GM12878 (cell line): Measurements from ENCODE around the gene KRTAP12-4. TPM values are rescaled to one million over a fixed set of nuclear protein-coding genes. Genes with fewer than 3 reads are reported as not detected.

Experiments used
- ATAC-seq: fragments of 200-7000 bp; cut with Tn5 transposase; 3 replicates; pipeline ENCODE4 v1.9.1; 2020; ENCODE audit warnings: mild to moderate bottlenecking, moderate library complexity
- BruUV-seq: library from RNA; stranded (reverse); fragments of 400-500 nt; replicated peaks from 2 replicates; lab custom pipeline; 2021; lab: Mats Ljungman, UMichigan
- CTCF ChIA-PET: fragments of 300-600 bp; sonication (Branson Sonifier 250); formaldehyde crosslinking; extraction: SDS; loops from one replicate; lab custom pipeline; 2021; ENCODE audit warnings: inconsistent platforms; lab: Yijun Ruan, JAX
- POLR2A ChIA-PET: fragments of 350-600 bp; formaldehyde crosslinking; extraction: SDS; loops from one replicate; lab custom pipeline; 2021; ENCODE audit warnings: inconsistent platforms; lab: Charles Lee
- RAD21 ChIA-PET: fragments of 300-600 bp; sonication (Branson Sonifier 250); formaldehyde crosslinking; loops from one replicate; lab custom pipeline; 2023; ENCODE audit warnings: antibody characterized with exemption; ENCODE audit not compliant: unreplicated experiment; lab: Charles Lee
- SMC1A ChIA-PET: fragments of 300-600 bp; sonication (Branson Sonifier 250); formaldehyde crosslinking; loops from one replicate; lab custom pipeline; 2023; ENCODE audit not compliant: unreplicated experiment, uncharacterized antibody; lab: Charles Lee
- DNase-seq: peaks from one replicate; pipeline ENCODE4 v3.0.0-alpha.2; 2011; ENCODE audit warnings: low read depth, low spot score
- FAIRE-seq: peaks from 3 replicates; lab custom pipeline; 2011; peaks lifted over from hg19 to GRCh38; lab: Jason Lieb, UNC
- H2AFZ ChIP-seq: 2 replicates; pipeline ENCODE4 v1.6.0; 2011; ENCODE audit warnings: low read depth, low read length, control low read depth; ENCODE audit not compliant: control insufficient read depth
- H3K27ac ChIP-seq: 2 replicates; pipeline ENCODE4 v1.5.1; 2011; ENCODE audit warnings: control low read depth; ENCODE audit not compliant: control insufficient read depth, insufficient read depth
- H3K27me3 ChIP-seq, 2 experiments: replicated peaks in 1 of 2; 2 replicates each; pipeline versions ENCODE4 v1.6.0 to v1.6.1; 2011; ENCODE audit warnings: low read length in 1 of 2; ENCODE audit not compliant: control insufficient read depth in 2 of 2, insufficient read depth in 2 of 2
- H3K36me3 ChIP-seq, 2 experiments: 2 replicates each; pipeline ENCODE4 v1.5.1; 2011; ENCODE audit warnings: low read length in 1 of 2; ENCODE audit not compliant: control insufficient read depth in 2 of 2, insufficient read depth in 2 of 2
- H3K4me1 ChIP-seq: 2 replicates; pipeline ENCODE4 v1.6.1; 2011; ENCODE audit warnings: mild to moderate bottlenecking, low read length, moderate library complexity, mixed read lengths; ENCODE audit not compliant: control insufficient read depth, insufficient read depth
- H3K4me2 ChIP-seq: 2 replicates; pipeline ENCODE4 v1.6.0; 2011; ENCODE audit warnings: control low read depth; ENCODE audit not compliant: control insufficient read depth, insufficient read depth
- H3K4me3 ChIP-seq: fragments of 200-600 bp; sonication (generic); 2 replicates; pipeline ENCODE4 v1.5.1; 2016
- H3K79me2 ChIP-seq: 2 replicates; pipeline ENCODE4 v1.6.0; 2011; ENCODE audit warnings: low read length; ENCODE audit not compliant: control insufficient read depth, insufficient read depth
- H3K9ac ChIP-seq: 2 replicates; pipeline ENCODE4 v1.8.0; 2011; ENCODE audit warnings: low read length, control low read depth, mixed read lengths; ENCODE audit not compliant: control insufficient read depth, insufficient read depth
- H3K9me3 ChIP-seq: replicated peaks from 3 replicates; pipeline ENCODE4 v1.5.1; 2011; ENCODE audit warnings: mild to moderate bottlenecking, low read length; ENCODE audit not compliant: control insufficient read depth, insufficient read depth
- H4K20me1 ChIP-seq: 2 replicates; pipeline ENCODE4 v1.6.0; 2011; ENCODE audit not compliant: control insufficient read depth, insufficient read depth
- FOXM1 ChIP-seq: IDR thresholded peaks from 2 replicates; pipeline ENCODE4 v1.6.1; 2012; ENCODE audit warnings: low read depth, mild to moderate bottlenecking, inconsistent platforms, low read length, moderate library complexity
- GATAD2B ChIP-seq: fragments of 450-650 bp; conservative IDR thresholded peaks from 2 replicates; pipeline ENCODE4 v1.6.1; 2017; ENCODE audit warnings: low read depth, mild to moderate bottlenecking, moderate library complexity
- NFYB ChIP-seq: IDR thresholded peaks from 2 replicates; pipeline ENCODE4 v1.6.1; 2011; ENCODE audit warnings: low read depth, mild to moderate bottlenecking, low read length, improper control_type of control experiment, moderate library complexity; ENCODE audit not compliant: insufficient read depth
- NR2F1 ChIP-seq: fragments of 450-650 bp; conservative IDR thresholded peaks from 2 replicates; pipeline ENCODE4 v1.6.1; 2017; ENCODE audit warnings: mild to moderate bottlenecking
- PAX5 ChIP-seq: IDR thresholded peaks from 2 replicates; pipeline ENCODE4 v1.6.1; 2011; ENCODE audit warnings: low read depth, low read length, borderline replicate concordance
- SREBF2 ChIP-seq: IDR thresholded peaks from 2 replicates; pipeline ENCODE4 v1.6.1; 2012; ENCODE audit warnings: mild to moderate bottlenecking, low read length
- ZNF207 ChIP-seq: fragments of 450-650 bp; IDR thresholded peaks from 2 replicates; pipeline ENCODE4 v1.6.1; 2014; ENCODE audit warnings: antibody characterized with exemption, mild to moderate bottlenecking, borderline replicate concordance
- WGBS: methylation state at CpG from one replicate; pipeline ENCODE4 v1.1.6; 2016; ENCODE audit warnings: low lambda C conversion rate; ENCODE audit not compliant: insufficient replicate concordance, insufficient coverage; ENCODE audit errors: missing lambda C conversion rate; 5-methylcytosine and 5-hydroxymethylcytosine counted together
- in situ Hi-C: fragments of 300-500 bp; cut with MboI; formaldehyde crosslinking; loops from 9 replicates; pipeline ENCODE4 v1.14.3; 2018; ENCODE audit warnings: mixed read lengths
- intact Hi-C: fragments of 100-400 bp; cut with micrococcal nuclease; formaldehyde crosslinking; loops from one replicate; pipeline ENCODE4 v1.14.2; 2022; ENCODE audit not compliant: unreplicated experiment
- polyA plus RNA-seq, 11 experiments: library from polyadenylated mRNA; depleted of rRNA in 4 of 11; unstranded in 6 of 11; stranded (reverse) in 5 of 11; fragments of >200 nt; fragmentation: Nextera tagmentation in 4 of 11; fragmentation: Illumina TruSeq in 1 of 11; extraction: Ambion mirVana in 4 of 11; extraction: Trizol in 1 of 11; gene quantifications; 1 replicate in 1 of 11; 2 replicates in 10 of 11; pipeline versions ENCODE4 v1.2.1 to v1.2.3, GENCODE V29; 2011 to 2016; ENCODE audit warnings: inconsistent platforms in 2 of 11, missing spikeins in 2 of 11, low read depth in 1 of 11
- total RNA-seq, 4 experiments: library from RNA; depleted of rRNA in 3 of 4; stranded (reverse); fragments of >200 nt in 3 of 4; fragmentation: Illumina TruSeq in 1 of 4; extraction: Trizol in 1 of 4; gene quantifications; 2 replicates each; pipeline versions ENCODE4 v1.2.1 to v1.2.3, GENCODE V29; 2013 to 2021
- TF ChIP-seq, protein P1 (sequence below): IDR thresholded peaks from 2 replicates; pipeline ENCODE4 v1.6.1; 2012; ENCODE audit warnings: low read depth, low read length, improper control_type of control experiment
- TF ChIP-seq, protein P2 (sequence below): IDR thresholded peaks from 2 replicates; pipeline ENCODE4 v1.6.1; 2012; ENCODE audit warnings: mild to moderate bottlenecking, low read depth, low read length
- TF ChIP-seq, protein P3 (sequence below): fragments of 450-650 bp; IDR thresholded peaks from 2 replicates; pipeline ENCODE4 v1.6.1; 2017; ENCODE audit warnings: mild to moderate bottlenecking, low read depth, inconsistent platforms; ENCODE audit not compliant: poor library complexity, severe bottlenecking
- TF ChIP-seq, protein P4 (sequence below): fragments of 450-650 bp; IDR thresholded peaks from 2 replicates; pipeline ENCODE4 v1.6.1; 2017; ENCODE audit warnings: mild to moderate bottlenecking, moderate library complexity

Gene KRTAP12-4
- total and polyA plus RNA-seq, 10 of the 15 experiments (the other 5 are each of a cell fraction or from before 2014, with no cell fraction given): not detected

DNA sequence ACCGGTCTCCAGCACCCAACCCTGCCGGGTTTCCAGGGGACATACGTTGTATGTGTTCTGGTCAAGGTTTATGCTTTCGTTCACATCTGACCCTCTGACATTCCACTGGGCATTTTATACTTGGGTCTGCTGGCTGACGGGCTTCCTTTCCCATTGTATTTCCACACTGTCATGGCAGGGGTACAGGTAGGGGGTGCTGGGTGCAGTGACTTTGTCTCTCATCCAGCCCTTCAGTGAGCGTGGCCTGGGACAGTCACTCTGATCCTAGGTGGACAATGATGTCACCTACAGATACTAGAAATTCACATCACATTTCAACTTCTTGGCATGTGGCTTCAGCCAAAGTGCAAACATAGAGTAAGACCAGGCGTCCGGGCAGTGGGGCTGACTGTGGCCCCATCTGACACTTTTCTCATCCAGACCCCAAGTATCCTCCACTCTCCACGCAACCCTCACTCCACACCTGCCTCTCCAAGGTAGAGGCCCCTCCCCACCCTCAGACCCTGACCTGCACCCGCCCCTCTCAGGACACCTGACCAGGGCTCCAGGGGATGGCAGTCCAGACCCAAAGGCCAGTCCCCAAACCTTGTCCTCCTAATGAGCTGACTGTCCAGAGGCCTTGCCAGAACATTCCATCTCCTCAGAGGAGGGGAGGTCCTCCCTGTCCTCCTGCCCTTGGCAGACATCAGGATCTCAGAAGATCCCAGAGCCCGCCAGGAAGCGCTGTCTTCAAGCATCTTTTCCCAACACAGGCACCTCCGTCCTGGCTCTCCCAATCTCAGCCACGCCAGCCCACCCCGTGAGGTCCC, 18.0 kb downstream of the KRTAP12-4 start:
- no TSS peak for BruUV-seq
- H3K4me3 ChIP-seq: no peak overlapping the region
- no peak for FAIRE-seq
- TF ChIP-seq, protein P1, sequence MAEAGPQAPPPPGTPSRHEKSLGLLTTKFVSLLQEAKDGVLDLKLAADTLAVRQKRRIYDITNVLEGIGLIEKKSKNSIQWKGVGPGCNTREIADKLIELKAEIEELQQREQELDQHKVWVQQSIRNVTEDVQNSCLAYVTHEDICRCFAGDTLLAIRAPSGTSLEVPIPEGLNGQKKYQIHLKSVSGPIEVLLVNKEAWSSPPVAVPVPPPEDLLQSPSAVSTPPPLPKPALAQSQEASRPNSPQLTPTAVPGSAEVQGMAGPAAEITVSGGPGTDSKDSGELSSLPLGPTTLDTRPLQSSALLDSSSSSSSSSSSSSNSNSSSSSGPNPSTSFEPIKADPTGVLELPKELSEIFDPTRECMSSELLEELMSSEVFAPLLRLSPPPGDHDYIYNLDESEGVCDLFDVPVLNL: no peak
- TF ChIP-seq SREBF2 (no peak), ZNF207 (no peak), FOXM1 (no peak), PAX5 (no peak), GATAD2B (no peak), NFYB (no peak), NR2F1 (no peak)
- TF ChIP-seq, protein P2, sequence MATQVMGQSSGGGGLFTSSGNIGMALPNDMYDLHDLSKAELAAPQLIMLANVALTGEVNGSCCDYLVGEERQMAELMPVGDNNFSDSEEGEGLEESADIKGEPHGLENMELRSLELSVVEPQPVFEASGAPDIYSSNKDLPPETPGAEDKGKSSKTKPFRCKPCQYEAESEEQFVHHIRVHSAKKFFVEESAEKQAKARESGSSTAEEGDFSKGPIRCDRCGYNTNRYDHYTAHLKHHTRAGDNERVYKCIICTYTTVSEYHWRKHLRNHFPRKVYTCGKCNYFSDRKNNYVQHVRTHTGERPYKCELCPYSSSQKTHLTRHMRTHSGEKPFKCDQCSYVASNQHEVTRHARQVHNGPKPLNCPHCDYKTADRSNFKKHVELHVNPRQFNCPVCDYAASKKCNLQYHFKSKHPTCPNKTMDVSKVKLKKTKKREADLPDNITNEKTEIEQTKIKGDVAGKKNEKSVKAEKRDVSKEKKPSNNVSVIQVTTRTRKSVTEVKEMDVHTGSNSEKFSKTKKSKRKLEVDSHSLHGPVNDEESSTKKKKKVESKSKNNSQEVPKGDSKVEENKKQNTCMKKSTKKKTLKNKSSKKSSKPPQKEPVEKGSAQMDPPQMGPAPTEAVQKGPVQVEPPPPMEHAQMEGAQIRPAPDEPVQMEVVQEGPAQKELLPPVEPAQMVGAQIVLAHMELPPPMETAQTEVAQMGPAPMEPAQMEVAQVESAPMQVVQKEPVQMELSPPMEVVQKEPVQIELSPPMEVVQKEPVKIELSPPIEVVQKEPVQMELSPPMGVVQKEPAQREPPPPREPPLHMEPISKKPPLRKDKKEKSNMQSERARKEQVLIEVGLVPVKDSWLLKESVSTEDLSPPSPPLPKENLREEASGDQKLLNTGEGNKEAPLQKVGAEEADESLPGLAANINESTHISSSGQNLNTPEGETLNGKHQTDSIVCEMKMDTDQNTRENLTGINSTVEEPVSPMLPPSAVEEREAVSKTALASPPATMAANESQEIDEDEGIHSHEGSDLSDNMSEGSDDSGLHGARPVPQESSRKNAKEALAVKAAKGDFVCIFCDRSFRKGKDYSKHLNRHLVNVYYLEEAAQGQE: no peak
- TF ChIP-seq, protein P3, sequence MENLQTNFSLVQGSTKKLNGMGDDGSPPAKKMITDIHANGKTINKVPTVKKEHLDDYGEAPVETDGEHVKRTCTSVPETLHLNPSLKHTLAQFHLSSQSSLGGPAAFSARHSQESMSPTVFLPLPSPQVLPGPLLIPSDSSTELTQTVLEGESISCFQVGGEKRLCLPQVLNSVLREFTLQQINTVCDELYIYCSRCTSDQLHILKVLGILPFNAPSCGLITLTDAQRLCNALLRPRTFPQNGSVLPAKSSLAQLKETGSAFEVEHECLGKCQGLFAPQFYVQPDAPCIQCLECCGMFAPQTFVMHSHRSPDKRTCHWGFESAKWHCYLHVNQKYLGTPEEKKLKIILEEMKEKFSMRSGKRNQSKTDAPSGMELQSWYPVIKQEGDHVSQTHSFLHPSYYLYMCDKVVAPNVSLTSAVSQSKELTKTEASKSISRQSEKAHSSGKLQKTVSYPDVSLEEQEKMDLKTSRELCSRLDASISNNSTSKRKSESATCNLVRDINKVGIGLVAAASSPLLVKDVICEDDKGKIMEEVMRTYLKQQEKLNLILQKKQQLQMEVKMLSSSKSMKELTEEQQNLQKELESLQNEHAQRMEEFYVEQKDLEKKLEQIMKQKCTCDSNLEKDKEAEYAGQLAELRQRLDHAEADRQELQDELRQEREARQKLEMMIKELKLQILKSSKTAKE: no peak
- TF ChIP-seq, protein P4, sequence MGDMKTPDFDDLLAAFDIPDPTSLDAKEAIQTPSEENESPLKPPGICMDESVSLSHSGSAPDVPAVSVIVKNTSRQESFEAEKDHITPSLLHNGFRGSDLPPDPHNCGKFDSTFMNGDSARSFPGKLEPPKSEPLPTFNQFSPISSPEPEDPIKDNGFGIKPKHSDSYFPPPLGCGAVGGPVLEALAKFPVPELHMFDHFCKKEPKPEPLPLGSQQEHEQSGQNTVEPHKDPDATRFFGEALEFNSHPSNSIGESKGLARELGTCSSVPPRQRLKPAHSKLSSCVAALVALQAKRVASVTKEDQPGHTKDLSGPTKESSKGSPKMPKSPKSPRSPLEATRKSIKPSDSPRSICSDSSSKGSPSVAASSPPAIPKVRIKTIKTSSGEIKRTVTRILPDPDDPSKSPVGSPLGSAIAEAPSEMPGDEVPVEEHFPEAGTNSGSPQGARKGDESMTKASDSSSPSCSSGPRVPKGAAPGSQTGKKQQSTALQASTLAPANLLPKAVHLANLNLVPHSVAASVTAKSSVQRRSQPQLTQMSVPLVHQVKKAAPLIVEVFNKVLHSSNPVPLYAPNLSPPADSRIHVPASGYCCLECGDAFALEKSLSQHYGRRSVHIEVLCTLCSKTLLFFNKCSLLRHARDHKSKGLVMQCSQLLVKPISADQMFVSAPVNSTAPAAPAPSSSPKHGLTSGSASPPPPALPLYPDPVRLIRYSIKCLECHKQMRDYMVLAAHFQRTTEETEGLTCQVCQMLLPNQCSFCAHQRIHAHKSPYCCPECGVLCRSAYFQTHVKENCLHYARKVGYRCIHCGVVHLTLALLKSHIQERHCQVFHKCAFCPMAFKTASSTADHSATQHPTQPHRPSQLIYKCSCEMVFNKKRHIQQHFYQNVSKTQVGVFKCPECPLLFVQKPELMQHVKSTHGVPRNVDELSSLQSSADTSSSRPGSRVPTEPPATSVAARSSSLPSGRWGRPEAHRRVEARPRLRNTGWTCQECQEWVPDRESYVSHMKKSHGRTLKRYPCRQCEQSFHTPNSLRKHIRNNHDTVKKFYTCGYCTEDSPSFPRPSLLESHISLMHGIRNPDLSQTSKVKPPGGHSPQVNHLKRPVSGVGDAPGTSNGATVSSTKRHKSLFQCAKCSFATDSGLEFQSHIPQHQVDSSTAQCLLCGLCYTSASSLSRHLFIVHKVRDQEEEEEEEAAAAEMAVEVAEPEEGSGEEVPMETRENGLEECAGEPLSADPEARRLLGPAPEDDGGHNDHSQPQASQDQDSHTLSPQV: no peak
- no peaks in the 10 kb centered on the region for H3K79me2 ChIP-seq
- intact Hi-C loops (no loop called here), in situ Hi-C loops (no loop called here)
- no peak overlapping the region for H2AFZ ChIP-seq
- H3K4me1 ChIP-seq: no peaks in the 10 kb centered on the region
- H3K36me3 ChIP-seq: no peaks in the 10 kb centered on the region
- H3K4me2 ChIP-seq: no peak overlapping the region
- no peak overlapping the region for H3K9ac ChIP-seq
- H3K27ac ChIP-seq: no peak overlapping the region
- ATAC-seq: no peak
- ChIA-PET RAD21 (no interaction called here), SMC1A (no interaction called here), POLR2A (no interaction called here), CTCF (no interaction called here)
- no peaks in the 10 kb centered on the region for H3K27me3 ChIP-seq
- DNase-seq: no peak
- H4K20me1 ChIP-seq: no peaks in the 10 kb centered on the region
- H3K9me3 ChIP-seq: no peaks in the 10 kb centered on the region; the same call in 2 of the 3 replicates
- 39% methylated on average over 13 of the region's 15 CpGs for WGBS
